ENCODE results near the gene CFHR4. TPM values are rescaled to one million over a fixed set of nuclear protein-coding genes. Genes with fewer than 3 reads are reported as not detected.

The CFHR4 gene
- not detected in 2 replicates for total RNA-seq

GRCh38 chr1:196887515-196888239, at the start of gene CFHR4:
Gene CFHR4 (plus strand): TSS chr1:196888052. CDS start chr1:196888151, 99 bp downstream.

DNA sequence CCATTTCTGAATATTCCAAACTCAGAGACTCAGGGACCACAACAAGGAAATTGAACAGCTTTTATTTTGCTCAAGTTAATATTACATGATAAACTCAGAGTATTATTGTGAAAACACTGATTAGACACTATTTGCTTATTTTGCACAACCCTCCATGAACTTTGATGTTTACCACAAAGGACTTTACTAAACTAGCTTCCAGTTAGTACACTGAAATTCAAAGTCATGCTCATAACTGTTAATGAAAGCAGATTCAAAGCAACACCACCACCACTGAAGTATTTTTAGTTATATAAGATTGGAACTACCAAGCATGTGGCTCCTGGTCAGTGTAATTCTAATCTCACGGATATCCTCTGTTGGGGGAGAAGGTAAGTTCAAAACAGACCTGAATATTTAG, 55.7 kb downstream of the CFHR4 start, which contains the start of gene CFHR2:
TSS of gene CFHR2 (plus strand) at position 171 of the 400 bp plus-strand sequence. CDS start at position 314, 143 bp downstream.

Other genes starting within 250 kb of the CFHR4 start
- 119 and 157 TPM in 2 replicates for gene CFH, start 236.0 kb upstream of the CFHR4 start, total RNA-seq
- not detected in 2 replicates for gene CFHR3, start 113.2 kb upstream of the CFHR4 start, total RNA-seq
- gene CFHR1, start 68.3 kb upstream of the CFHR4 start, total RNA-seq: 0.16 and 0.26 TPM in 2 replicates
- not detected in 2 replicates for gene CFHR2, start 55.7 kb downstream of the CFHR4 start, total RNA-seq
- gene CFHR5, start 89.5 kb downstream of the CFHR4 start, total RNA-seq: not detected in 2 replicates
- gene F13B, start 179.2 kb downstream of the CFHR4 start, total RNA-seq: not detected in 2 replicates

Data from bronchial smooth muscle cell (primary cell).